NCI-H2171 (cell line): ENCODE results near the gene GPR32.
"Not testable (repeated sequence)": the region's sequence is repeated elsewhere in the genome, so short reads cannot be mapped to it uniquely, and the experiment has no call there.

Experiments used
- DNase-seq: peaks from one replicate; lab custom pipeline; 2025; lab: John Stamatoyannopoulos, UW

The GPR32 gene

DNA sequence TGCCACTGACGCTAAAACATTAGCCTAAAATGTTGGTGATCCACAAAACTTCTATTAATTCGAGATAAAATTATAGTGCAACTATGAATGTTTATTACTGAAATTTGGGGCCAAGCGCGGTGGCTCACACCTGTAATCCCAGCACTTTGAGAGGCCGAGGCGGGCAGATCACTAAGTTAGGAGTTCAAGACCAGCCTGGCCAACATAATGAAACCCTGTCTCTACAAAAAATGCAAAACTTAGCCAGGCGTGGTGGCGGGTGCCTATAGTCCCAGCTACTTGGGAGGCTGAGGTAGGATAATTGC lies 13.5 kb downstream of the GPR32 start:
- DNase-seq, result not testable (repeated sequence)

DNA sequence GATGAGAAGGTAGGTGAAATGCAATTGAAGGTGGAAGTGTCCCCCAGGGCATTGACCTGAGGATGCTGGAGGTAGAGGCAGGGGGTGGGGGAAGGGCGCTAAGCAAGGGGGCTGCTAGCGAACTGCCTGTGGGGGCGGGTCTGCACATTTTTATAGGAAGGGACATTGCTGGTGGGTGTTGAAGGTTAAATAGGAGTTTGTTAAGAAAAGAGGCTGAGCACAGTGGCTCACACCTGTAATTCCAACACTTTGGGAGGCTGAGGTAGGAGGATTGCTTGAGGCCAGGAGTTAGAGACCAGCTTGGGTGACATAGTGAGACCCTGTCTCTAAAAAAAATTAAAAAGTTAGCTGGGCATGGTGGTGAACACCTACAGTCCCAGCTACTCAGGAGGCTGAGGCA lies 14.4 kb downstream of the GPR32 start:
- DNase-seq, result no peak

- no peak for DNase-seq
These were observed 15.1 kb downstream of the GPR32 start for GRCh38 chr19:50785329-50785728.

DNA sequence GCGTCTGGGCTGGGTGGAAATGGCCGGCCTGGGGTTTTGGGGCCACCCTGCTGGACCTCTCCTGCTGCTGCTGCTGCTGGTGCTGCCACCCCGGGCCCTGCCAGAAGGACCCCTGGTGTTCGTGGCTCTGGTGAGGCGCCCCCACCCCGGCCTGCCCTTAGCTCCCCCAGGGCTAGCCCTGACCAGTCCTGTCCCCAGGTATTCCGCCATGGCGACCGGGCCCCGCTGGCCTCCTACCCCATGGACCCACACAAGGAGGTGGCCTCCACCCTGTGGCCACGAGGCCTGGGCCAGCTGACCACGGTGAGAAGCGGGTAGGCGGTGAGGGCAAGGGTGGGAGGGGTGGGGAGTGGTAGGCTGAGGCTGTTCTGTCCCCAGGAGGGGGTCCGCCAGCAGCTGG lies 20.1 kb downstream of the GPR32 start, which contains the start of gene ACP4:
TSS of gene ACP4 (plus strand) at position 20 of the 400 bp plus-strand sequence. CDS start at position 20, 0 bp downstream.
- no peak for DNase-seq

DNA sequence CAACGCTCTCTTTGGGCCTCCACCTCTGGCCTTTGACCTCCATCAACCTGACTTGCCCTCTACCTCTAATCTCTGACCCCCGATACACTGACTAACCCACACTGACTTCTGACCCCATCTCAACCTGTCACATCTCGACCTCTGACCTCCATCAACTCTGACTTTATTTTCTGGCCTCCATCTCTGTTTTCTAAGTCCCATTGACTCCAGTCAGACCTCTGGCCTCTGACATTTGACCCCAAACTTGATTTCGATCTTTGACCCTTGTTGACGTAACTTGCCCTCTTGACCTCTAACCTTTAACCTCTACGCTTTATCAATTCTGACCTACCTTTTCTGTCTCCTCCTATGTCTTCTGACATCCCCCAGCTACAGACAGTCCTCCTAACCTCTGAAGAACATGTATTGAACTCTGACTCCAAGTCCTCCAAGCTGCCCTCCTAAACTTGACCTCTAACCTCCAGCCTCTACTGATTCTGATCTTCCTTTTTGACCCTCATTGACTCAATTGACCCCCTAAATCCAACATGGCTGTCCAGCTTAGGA lies 20.7 kb downstream of the GPR32 start:
- no peak for DNase-seq

GRCh38 chr19:50791594-50792271 lies 21.5 kb downstream of the GPR32 start:
- no peak for DNase-seq

DNA sequence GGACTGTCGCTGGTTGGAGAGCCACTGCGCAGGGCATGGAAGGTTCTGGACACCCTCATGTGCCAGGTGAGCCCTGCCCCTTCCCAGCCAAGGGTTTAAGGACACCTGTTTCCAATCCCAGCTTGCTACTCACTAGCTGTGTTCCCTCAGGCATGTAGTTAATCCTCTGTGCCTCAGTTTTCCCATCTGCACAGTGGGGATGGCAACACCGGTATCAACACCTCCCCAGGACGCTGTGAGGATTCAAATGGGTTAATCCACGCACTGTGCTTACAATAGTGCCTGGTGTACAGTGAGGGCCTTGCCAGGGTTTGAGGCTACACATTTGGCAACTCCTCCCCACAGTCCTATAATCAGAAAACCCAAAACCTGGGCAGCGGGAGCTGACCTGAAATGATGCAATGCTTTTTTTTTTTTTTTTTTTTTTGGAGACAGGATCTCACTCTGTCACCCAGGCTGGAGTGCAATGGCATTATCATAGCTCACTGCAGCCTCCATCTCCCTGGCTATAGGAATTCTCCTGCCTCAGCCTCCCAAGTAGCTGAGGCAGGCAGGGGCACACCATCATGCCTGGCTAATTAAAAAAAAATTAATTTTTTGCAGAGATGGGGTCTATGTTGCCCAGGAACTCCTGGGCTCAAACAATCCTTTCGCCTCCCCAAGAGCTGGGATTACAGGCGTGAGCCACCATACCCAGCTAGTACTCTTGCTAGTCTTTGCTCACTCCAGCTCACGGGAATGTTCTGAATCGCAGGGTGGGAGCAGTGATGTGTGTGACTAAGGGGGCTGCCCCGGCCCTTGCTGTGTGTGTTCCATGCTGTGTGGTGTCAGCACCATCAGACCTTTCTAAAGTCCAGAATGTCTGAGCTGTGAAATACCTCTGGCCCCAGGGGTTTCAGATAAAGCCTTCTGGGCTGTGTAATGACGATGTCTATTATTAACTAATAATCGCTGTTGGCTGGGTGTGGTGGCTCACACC lies 22.3 kb downstream of the GPR32 start:
- DNase-seq, result no peak

- DNase-seq, result no peak
These were observed 23.3 kb downstream of the GPR32 start for GRCh38 chr19:50793558-50794065.

- DNase-seq, result peak; percentile 76
These were observed 24.0 kb downstream of the GPR32 start for GRCh38 chr19:50794074-50794875.

DNA sequence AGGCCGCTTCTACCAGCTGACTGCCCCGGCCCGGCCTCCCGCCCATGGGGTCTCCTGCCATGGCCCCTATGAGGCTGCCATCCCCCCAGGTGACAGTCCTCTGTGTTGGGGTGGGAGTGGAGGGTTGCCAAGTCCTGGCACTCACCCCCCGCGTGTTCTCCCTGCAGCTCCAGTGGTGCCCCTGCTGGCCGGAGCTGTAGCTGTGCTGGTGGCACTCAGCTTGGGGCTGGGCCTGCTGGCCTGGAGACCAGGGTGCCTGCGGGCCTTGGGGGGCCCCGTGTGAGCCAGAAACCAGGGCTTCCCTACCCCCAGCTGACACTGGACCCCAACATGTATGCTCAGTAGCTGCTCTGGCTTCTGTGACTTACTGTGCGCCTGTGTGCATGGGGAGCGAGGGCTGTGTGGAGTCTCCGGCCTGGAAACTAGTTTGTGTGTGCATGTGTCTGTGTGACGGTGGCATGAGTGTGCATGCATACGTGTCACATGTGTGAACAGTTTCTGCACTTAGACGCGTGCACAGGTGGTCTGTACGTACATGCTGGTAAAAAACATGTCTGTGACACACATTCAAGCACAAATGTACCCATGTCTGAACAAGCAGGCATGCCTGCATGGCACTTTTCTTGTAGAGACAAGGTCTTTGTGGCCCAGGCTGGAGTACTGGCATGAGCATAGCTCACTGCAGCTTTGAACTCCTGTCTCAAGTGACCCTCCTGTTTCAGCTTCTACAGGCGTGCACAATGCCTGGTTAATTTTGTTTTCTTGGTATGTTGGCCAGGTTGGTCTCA lies 24.8 kb downstream of the GPR32 start:
- peak; percentile 47 for DNase-seq

- no peak for DNase-seq
These were observed 25.4 kb downstream of the GPR32 start for GRCh38 chr19:50795664-50796073.

- DNase-seq, result no peak
These were observed 25.9 kb downstream of the GPR32 start for GRCh38 chr19:50796128-50796633.

- DNase-seq, result no peak
These were observed 26.6 kb downstream of the GPR32 start for GRCh38 chr19:50796634-50797428.

- DNase-seq, result no peak
These were observed 27.1 kb downstream of the GPR32 start for GRCh38 chr19:50797429-50797780.

- DNase-seq, result no peak
These were observed 27.8 kb downstream of the GPR32 start for GRCh38 chr19:50797781-50798658.

DNA sequence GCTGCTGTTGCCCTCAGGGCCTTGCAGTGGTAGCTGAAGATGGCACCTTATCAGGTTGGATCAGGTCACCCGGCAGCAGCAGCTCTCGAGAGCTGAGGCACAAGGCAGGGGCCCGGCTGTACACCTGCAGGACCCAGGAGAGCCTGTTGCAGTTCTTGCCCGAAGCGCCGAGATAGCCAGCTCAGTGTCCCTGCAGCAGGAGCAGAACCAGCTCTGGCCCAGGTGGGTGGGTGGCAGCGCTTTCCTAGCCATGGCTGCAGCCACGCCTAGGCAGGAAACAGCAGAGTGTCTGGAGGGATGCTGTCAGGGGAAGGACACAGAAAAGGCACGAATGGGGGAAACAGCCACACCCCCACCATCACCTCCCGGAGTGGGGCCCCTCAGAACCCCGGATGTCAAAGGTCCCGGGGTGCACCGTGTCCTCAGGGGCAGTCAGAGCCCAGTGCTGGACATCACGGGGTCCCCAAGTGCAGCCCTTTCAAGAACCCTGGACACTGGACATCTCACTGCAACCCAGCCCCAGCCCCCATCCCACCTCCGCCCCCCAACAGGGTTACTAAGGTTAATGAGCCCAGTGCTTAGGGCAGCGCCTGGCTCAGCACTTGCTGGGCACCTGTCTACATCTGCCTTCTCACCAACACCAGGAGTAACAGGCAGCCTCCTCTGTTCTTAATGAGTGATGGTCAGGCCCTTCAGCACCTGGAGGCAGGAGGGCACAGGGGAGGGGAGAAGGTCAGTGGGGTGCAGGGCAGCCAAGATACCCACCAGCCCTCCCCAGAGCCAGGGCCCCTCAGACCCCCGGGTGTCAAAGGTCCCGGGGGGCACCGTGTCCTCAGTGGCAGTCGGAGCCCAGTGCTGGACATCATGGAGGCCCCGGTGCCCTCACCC lies 28.6 kb downstream of the GPR32 start:
- DNase-seq, result no peak

- no peak for DNase-seq
These were observed 29.2 kb downstream of the GPR32 start for GRCh38 chr19:50799547-50799851.

DNA sequence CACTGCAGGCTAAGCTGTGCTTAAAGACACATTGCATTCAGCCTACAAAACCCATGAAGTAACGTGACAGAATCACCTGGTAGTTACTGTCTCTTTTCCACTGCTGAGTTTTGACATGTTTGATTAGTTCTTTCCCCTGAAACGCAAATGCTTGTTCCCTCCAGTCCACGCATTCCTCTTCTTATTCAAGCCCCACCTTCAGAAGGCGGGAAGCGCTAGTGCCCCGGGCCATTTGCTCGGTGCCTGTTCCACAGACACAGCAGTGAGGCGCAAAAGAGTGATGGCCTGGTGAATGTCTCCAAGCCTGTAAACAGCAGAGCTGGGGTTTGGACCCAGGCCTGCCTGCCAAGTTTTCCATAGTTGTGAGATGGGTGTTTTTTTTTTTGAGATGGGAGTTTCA lies 30.8 kb downstream of the GPR32 start:
- no peak for DNase-seq
